Stimulated activated naive CD4-positive, alpha-beta T cell (primary cell): ENCODE measurements around the gene BLCAP.
"Not testable (repeated sequence)": the region's sequence is repeated elsewhere in the genome, so short reads cannot be mapped to it uniquely, and the experiment has no call there.

Experiments
- DNase-seq, 6 experiments: peaks; one replicate each; lab custom pipeline; 2025; lab: John Stamatoyannopoulos, UW

Gene BLCAP

DNA sequence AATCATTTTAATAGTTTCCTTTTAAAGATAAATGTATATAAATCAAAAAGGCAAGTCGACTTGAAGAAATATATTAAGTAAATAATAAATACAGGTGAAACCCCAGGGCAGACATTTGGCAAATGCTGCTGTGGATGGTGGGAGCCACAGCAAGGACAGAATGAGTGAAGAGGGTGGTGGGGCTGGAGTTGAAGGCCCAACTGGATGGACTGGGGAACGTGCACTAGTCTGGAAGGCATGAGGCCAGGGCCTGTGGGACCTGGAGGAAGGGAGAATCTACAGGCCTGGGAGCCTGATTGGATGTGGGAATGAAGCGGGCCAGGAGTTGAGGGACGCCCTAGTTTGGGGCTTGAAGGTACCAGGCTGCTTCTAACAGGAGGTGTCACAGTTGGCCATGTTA, 30.6 kb upstream of the BLCAP start:
- DNase-seq: no peak

- DNase-seq: no peak
These were observed 28.9 kb upstream of the BLCAP start for GRCh38 chr20:37556538-37556937.

DNA sequence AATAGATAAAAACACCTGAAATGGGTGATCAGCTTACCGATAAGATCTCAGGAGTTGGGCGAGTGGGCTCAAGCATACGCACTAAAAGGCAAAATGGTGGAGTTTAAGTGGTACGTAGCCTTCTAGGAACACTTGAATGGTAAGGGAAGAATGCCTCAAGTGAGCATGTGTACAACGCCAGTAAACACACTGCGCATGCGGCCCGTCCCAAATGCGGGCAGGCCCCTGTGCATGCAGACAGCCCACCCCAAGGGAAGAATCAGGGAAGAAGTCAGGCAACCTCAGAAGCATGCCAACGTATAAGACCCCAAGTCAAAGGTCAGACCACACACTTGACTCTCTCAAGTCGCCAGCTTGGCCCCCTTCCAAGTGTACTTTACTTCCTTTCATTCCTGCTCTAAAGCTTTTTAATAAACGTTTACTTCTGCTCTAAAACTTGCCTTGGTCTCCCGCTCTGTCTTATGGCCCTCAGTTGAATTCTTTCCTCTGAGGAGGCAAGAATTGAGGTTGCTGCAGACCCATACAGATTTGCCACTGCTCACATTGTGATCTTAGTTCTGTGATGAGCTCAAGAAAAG, 27.1 kb upstream of the BLCAP start:
- not testable (repeated sequence) for DNase-seq

GRCh38 chr20:37552415-37552814, 24.7 kb upstream of the BLCAP start:
- DNase-seq: no peak

DNA sequence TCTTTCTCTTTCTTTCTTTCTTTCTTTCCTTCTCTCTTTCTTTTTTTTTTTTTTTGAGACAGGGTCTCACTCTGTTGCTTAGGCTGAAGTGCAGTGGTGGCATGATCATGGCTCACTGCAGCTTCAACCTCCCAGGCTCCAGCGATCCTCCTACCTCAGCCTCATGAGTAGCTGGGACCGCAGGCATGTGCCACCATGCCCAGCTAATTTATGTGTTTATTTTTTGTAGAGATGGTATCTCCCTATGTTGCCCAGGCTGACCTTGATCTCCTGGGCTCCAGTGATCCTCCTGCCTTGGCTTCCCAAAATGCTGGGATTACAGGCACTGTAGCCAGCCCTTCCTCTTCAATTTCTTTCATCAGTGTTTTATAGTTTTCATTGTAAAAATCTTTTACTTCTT, 24.0 kb upstream of the BLCAP start:
- DNase-seq: not testable (repeated sequence)

- DNase-seq: not testable (repeated sequence)
These were observed 22.6 kb upstream of the BLCAP start for GRCh38 chr20:37550101-37550920.

DNA sequence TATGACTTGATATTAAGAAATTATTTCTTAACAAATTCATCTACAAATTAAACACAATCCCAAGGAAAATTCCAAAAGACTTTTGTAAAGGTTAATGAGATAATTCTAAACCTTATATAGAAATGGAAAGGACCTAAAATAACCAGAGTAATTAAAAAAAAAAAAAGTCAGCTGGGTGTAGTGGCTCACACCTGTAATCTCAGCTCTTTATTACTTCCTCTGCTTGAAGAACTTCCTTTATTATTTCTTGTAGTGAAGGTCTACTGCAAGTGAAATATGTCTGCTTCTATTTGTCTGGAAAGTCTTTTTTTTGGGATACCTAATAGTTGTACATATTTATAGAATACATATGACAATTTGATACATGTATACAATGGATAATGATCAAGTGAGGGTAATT, 20.2 kb upstream of the BLCAP start:
- no peak for DNase-seq

- no peak for DNase-seq
These were observed 17.8 kb upstream of the BLCAP start for GRCh38 chr20:37545516-37545915.

DNA sequence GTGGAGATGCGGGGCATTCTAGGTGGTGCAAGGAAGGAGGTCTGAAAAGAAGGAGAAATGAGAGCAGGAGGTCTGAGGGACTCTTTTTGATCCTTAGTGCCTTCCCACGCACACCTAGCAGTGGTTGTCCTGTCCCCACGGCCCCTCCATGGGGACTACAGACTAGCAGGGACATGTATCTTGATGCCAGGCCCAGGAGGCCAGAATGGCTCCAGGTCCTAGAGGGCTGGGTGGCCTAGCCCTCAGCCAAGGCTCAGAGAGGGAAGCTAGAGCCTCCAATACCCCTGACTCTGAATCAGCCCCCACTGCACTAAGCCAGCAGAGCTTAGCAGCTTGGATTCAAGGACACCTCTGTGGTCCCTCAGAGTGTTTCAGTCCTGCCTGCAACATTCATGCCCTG, 16.7 kb upstream of the BLCAP start:
- no peak for DNase-seq

DNA sequence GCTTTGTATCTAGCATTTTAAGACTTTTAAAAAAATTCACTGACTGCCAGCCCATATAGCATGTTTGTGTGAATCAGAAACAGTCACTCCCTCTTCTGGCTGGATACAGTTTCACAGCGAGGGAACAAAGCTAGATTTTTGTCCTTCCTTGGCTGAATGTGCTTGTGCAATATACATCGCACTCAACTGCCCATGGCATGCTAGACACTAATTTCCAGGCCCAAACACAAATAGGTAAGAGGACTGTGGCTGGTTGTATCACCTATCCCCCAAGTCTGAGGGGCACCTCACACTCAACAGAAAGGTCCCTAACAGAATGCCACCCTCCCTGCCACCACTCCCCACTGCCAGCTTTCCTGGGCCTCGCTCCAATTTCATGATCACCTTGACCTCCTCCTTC, 16.2 kb upstream of the BLCAP start:
- no peak for DNase-seq

DNA sequence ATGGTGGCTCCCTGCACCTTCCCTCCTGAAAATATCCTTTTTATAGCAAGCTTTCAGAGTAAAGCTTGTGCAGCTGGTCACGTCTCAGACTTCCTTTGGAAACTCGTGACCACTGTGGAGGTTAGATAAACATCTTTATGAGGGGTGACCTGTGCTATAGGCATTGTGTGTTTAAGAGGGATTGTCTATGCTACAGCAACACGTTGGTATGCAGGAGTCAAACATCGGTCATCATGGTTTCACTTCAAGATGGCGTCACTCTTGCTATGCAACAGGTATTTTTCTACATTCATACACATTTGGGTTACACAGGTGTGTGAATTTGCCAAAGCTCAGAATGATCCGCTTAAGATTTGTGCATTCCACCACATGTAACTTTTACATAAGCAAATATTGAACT, 14.6 kb upstream of the BLCAP start:
- no peak for DNase-seq

GRCh38 chr20:37541326-37541725, 13.7 kb upstream of the BLCAP start:
- no peak for DNase-seq

DNA sequence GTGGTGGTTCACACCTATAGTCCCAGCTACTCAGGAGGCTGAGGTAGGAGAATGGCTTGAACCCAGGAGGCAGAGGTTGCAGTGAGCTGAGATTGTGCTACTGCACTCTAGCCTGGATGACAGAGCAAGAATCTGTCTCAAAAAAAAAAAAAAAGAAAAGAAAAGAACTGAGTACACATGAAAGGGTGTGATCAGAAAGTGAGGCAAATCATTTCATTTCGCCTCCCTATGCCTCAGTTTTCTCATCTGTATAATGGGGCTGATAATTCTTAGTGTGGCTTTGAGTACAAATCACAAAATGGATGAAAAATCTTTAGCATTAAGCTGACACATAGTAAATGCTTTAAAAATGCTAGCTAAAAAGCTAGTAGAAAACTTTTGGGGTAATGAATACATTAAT, 13.2 kb upstream of the BLCAP start:
- not testable (repeated sequence) for DNase-seq

DNA sequence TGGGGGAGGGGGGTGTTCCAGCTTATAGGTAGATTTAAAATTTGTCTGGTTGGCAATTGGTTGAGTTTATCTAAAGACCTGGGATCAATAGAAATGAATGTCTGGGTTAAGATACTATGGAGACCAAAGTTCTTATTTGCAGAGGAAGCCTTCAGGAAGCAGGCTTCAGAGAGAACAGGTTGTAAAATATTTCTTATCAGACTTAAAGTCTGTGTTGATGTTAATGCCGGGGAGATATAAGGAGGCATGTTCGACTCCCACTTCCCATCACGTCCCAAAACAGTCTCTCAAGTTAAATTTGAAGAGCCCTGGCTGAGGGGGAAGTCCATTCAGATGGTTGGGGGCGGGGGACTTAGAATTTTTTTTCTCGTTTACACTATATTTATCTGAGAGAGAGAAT, 12.3 kb upstream of the BLCAP start:
- DNase-seq: no peak

DNA sequence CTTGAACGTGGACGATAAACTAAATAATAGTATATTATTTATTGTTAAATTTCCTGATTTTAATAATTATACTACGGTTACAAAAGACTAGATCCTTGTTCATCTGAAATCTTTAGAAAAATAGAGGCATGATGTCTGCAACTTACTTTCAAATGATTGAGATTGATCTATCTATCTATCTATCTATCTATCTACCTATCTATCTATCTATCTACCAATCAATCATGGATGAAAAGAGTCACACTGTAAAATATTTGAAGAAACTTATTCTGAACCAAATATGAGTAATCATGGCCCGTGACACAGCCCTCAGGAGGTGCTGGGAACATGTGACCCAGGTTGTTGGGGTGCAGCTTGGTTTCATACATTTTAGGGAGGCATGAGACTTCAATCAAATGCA, 11.7 kb upstream of the BLCAP start:
- no peak for DNase-seq

DNA sequence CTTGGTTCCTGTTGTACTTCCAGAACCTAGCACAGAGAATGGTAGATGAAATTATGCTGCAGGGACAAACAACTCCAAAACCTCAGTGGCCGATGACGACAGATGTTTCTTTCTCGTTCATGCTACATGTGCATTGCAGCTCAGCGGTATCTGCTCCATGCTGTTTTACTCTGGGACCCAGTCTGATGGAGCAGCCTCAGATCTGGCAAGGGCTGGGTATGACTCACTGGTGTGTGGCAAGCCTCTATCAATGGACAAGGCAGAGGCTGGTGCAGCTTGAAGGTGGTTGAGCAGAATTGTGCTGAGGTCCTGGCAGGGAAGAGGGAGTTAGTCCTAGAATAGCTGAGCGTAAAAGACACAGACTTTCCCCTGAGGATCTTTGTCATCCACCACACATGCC, 10.3 kb upstream of the BLCAP start:
- no peak for DNase-seq

- no peak for DNase-seq
These were observed 9.8 kb upstream of the BLCAP start for GRCh38 chr20:37537505-37537904.

DNA sequence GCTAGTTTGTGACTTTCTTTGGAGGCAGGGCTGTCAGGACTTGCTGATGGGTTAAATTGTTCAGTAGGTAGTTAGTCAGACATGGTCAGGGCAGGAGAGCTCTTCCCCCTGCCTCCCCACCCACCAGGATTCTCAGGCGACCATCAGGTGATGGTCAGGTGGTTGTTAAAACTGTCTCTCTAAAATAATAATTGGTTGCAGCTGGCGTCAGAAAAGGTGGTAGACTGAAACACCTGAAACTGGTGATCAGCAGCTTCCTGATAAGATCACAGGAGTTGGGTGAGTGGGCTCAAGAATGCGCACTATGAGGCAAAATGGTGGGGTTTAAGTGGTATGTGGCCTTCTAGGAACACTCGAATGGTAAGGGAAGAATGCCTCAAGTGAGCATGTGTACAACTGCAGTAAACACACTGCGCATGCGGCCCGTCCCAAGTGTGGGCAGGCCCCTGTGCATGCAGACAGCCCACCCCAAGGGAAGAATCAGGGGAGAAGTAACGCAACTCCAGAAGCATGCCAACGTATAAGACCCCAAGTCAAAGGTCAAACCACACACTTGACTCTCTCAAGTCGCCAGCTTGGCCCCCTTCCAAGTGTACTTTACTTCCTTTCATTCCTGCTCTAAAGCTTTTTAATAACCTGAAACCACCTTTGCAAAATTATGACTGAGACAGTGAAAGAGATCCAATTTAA, 7.9 kb upstream of the BLCAP start:
- DNase-seq: no peak

- peak in 5 of 6 experiments; percentile 5 to 68 (median 22) for DNase-seq
These were observed 6.9 kb upstream of the BLCAP start for GRCh38 chr20:37534401-37535157.

DNA sequence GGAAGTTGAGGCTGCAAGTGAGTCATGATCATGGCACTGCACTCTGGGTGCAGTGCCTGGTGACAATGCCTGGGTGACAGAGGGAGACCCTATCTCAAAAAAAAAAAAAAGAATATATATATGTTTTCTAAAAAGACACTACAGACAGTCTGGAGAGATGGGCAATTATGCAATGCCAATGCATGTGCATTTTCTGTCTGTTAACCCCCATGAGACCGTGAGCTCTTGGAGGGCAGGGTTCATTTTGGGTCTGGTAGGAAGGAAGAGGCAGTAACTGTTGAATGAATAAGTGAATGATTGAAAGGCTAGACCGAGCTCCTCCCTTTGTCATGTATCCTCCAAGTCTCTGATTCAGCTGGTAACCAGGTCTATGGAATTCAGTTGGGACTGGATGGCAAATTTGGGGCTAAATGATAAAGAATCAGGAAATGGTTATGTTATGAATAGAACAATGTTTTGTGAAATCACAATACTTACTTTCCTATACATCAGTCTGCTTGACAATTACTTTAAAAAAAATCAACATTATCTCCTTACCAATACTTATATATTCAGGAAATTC, 5.6 kb upstream of the BLCAP start:
- no peak for DNase-seq

GRCh38 chr20:37531856-37532255, 4.2 kb upstream of the BLCAP start:
- no peak for DNase-seq

GRCh38 chr20:37530696-37531095, 3.0 kb upstream of the BLCAP start:
- no peak for DNase-seq
